Central memory CD4-positive, alpha-beta T cell (primary cell): Measurements from ENCODE around the gene FRS2.
A peak's percentile ranks its signal among the peaks of the same experiment; 100 is the strongest.

Experiments used
- DNase-seq: peaks from one replicate; pipeline ENCODE4 v3.0.0; 2022

Gene FRS2

DNA sequence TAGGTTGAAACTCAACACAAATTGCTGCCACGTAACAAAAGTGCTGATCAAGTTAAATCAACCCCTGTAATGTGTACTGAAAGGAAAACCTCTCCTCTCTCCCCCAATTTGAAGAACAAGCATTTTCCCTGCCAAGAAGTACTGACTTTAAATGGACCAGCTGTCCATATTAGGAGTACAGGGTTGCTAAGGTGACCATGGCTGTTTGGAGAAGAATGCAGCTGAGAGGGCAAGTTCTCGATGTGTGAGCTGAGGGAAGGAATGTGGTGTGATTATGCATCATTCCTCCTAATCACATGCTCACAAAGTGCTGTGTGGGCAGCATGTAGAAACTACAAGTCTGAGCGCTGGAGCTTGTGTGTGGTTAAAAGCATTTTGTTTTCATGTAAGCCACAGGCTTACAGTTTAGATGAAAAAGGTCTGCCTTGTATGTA is 64.2 kb downstream of the FRS2 start:
- no peak for DNase-seq

DNA sequence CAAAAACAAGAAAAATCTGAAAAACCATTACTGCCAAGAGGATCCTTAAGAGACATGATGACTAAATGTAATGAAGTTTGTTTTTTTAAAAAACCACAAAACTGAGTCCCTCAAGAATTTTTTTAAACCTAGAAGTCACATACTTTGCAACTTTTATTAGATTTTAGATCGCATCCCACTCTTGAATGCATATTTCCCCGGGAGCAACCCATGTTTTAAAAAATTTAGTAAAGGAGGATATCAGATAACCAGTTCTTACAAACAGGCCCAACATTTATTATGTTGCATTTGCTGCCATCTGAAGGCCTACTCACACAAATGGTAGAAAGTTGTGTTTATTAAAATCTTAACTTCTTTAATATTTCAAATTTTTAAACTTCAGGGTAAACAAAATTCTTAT is 70.8 kb downstream of the FRS2 start:
- no peak for DNase-seq

DNA sequence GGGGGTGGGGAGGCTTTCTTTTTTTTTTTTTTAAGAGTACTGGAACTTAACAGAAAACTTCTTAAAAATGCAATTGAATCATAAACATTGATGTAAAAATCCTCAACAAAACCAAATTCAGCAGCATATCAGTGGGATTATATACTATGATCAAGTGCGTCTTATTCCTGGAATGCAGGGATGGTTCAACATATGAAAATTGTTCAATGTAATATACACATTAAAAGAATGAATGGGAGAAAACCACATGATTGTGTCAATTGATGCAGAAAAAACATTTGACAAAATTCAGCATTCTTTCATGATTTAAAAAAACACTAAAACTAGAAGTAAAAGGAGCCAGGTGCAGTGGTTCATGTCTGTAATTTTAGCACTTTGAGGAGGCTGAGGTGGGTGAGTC is 73.9 kb downstream of the FRS2 start:
- no peak for DNase-seq

DNA sequence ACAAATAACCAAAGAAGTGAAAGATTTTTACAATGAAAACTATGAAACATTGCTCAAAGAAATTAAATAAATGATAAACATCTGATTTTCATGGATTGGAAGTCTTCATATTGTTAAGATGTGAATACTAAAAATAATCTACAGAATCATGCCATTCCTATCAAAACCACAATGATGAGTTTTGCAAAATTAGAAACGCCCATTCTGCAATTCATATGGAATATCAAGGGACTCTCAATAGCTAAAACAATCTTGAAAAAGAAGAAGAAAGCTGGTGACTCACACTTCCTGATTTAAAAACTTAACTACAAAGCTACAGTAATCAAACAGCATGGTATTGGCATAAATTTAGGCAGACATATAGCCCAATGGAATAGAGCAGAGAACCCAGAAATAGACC is 74.9 kb downstream of the FRS2 start:
- no peak for DNase-seq

DNA sequence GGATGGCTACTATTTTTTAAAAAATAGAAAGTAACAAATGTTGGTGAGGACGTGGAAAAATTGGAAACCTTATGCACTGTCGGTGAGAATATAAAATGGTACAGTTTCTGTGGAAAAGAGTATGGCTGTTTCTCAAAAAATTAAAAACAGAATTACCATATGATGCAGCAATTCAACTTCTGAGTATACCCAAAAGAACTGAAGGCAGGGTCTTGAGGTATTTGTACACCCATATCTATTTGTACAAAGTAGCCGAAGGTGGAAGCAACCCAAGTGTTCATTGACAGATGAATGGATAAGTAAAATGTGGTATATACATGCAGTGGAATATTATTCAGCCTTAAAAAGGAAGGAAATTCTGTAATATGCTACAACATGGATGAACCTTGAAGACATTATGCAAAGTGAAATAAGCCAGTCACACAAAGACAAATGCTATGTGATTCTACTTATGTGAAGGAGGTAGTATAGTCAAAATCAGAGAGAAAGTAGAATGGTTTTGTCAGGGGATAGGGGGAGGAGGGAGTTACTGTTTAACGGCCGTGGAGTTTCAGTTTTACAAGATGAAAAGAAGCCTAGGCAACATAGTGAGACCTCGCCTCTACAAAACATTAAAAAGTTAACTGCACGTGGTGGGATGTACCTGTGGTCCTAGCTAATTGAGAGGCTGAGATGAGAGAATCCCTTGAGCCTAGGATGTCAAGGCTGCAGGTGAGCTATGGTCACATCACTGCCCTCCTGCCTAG is 76.7 kb downstream of the FRS2 start:
- DNase-seq, result no peak

DNA sequence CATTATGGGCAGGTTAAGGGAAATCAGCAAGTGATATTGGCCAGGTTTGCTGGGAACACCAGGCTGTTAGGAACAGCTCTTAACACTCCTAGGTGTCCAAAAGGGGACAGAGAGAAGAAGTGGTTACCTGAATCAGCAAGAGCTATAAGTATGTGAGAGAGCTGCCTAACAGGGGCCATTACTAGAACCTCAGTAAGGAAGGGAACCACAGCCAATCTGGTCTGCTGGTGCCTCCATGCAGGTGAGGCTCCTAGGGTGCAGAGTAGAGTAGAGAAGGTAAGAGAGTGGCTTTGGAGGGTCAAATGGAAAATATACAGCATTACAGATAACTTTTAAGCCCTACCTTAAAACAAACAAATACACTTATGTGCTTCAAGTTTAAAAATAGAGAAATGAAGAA is 78.5 kb downstream of the FRS2 start:
- no peak for DNase-seq

DNA sequence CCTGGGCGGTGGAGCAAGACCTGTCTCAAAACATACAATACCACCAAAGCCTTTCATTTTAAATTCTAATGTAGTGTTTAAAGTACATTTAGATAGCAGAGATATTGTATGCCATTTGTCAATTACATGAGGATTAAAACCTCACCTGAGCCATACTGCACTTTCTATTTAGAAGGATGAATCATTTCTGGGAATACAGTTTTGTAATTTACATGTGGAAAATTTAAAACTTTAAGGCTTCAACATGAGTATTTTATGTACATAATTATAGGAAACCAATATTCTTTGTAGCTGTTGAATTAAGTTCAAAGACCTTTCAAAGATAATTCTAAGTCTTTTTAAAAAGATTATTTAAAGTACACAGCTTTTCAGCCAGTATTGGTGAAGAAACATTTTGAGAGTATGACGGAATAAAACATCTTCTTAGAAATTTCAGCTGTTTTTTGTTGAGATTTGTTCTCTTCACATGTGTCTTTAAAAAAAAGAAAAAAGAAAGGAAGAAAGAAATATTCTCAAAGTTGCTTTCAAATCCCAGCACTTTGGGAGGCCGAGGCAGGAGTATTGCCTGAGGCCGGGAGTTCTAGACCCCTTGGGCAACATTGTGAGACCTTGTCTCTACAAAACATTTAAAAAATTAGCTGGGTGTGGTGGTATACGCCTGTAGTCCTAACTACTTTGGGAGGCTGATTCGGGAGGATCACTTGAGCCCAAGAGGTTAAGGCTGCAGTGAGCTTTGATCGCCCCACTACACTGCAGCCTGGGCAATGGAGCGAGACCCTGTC is 80.6 kb downstream of the FRS2 start:
- DNase-seq, result no peak

DNA sequence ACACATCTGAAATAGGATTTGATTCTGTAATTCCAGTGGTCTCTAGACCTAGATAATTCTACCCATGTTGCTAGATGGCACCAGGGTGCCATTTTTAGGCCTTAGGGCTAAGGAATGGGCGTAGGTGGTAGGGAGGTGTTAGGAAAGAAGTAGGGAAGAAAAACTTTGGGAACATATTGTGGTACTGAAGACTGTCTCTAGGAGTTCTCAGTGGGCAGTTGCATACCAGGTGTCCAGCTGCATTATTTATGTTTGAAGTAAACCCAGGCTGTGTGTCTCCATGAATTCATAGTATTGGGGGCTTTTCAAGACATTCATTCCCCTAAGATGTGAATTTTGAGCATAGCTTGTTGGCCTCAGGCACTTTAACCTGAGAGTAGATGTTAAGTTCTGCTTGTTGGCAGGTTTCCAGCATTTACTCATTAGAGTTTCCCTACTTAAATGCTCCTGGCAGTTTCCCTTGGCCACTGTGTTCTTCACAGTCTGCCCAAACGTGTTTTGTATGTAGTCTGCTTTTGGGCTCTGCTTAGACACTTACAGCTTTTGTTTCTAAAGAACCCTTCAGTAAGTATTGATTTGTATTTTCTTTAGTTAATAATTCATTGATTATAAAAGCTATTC is 83.5 kb downstream of the FRS2 start:
- no peak for DNase-seq

DNA sequence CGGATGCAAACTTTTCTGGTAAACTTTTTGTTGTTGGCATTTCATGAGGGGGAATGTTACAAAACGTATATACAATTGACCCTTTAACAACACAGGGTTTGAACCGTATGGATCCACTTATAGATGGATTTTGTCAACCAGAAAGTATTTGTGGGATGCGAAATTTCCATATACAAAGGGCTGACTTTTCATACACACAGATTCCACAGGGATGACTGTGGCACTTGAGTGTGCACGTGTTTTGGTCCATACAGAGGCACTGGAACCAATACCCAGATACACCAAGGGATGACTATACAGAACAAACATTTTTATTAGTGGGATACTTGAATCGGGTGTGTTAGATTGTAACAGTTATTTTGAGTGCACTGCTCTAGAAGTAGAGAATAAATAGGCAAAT is 85.3 kb downstream of the FRS2 start:
- no peak for DNase-seq

DNA sequence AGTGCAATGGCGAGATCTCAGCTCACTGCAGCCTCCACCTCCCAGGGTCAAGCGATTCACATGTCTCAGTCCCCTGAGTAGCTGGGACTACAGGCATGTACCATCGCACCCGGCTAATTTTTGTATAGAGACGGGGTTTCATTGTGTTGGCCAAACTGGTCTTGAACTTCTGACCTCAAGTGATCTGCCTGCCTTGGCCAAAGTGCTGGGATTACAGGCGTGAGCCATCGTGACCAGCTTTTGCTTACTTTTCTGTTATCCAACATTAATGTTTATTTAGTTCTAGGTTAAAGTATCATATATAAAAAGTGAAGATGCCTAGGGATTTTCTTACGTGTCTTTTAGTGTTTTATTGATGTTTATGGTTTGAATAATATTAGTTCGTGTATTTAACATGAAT is 86.2 kb downstream of the FRS2 start:
- DNase-seq, result no peak

DNA sequence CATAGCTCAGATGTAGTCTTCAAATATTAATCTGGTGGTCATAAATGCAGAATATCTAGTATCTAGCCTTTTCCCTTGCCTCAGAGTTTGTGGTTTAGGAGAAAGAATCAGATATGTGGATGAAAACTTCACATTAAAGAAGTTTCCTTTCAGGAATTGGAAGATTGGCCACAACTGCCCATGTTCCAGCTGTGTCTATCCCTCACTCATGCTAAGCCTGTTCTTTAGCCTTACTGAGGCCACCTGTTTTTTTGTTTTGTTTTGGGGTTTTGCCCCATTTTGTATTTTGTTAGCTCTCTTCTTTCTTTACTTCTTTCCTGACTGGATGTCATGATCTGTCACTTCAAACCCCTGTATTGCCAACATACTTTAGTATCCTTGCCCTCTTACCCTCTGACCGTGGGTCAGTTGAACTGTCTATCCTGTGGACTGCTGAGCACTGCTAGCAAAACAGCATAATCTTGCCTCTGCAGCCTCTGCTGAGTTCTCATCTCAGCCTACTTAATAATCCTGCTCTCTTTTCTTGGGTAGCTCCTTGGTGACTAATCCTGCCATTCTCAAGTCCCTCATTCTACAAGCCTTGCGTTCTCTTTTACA is 93.1 kb downstream of the FRS2 start:
- no peak for DNase-seq

DNA sequence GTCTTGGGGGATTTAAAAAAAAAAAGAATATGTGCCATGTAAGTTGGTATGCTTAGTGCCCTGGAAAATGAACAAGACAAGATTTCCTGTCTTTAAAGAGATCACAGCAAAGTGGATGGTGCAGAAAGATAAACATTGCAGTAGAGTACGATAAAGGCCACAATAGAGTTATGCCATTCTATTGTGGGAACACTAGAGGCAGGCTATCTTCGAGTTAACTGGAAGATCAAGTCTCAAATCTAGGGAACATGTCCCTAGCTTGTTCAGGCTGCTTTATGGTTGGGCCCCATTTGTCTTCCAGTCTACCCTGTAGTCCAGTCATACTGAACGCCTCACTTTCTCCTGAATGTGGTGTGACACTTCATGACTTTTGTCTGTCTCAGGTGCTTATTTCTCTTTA is 96.4 kb downstream of the FRS2 start:
- no peak for DNase-seq

DNA sequence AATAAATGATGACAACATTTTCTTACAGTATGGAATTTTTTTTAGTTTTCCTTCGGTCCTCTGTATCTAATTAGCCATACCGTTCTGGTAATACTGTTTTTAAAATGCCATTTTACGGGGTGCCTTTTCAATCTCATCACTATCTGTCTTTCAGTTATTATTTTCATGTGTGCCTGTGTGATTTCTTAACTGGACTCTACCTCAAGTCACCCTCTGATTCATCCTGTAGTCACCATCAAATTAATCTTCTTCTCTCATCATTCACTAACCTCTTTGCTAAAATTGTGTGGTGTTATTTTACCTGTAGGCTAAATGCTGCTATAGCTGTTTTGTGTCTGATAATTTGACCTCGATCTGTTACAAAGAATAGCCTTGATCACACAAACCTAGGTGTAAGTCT is 99.0 kb downstream of the FRS2 start:
- DNase-seq, result no peak

DNA sequence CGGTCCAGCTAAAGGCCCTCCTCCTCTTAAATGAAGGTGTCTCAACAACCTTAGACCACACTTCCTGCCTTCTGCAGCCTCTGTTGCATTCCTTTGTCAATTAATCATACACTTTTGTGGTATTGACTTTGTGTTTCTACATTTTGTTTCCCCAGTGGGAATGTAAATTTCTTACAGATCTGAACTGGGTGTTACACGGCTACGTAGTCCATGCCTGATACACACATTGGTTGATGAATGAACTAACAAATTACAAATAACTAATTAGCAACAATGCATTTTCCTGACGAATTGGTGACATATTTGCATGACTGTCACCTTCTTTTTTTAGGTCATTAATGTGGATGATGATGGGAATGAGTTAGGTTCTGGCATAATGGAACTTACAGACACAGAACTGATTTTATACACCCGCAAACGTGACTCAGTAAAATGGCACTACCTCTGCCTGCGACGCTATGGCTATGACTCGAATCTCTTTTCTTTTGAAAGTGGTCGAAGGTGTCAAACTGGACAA is 99.9 kb downstream of the FRS2 start:
- no peak for DNase-seq

DNA sequence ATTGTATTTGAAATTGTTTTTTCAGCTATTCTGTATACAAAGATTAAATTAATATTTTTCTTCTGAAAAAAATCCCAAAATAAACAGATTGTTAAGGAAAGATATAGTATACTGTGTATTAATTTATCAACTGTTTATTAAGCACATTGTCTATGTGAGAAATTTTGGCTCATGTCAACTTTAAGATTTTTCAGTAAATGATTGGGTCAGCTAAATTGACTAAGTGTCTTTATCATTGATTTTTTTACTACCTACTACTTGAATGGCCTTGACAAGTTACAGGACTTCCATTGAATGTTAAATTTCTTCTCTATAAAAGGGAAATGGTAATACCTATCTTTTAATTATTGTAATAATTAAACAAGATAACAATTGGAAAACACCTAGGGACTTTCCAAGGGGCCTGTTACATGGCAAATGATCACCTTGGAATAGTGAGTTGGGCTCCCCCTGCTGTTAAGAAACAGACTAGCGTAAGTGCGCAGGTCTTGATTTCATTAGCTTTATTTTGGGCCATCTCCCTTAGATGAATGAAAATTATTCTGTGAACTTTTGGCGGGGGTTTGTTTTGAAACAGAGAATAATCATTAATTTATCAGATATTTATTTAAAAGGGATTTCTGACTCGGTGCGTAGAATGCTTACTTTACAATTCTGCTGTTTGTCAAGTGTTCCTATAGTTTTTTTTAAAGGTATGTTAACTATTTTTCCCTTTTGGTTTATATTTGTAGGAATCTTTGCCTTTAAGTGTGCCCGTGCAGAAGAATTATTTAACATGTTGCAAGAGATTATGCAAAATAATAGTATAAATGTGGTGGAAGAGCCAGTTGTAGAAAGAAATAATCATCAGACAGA is 100.6 kb downstream of the FRS2 start:
- DNase-seq, result peak; percentile 53

DNA sequence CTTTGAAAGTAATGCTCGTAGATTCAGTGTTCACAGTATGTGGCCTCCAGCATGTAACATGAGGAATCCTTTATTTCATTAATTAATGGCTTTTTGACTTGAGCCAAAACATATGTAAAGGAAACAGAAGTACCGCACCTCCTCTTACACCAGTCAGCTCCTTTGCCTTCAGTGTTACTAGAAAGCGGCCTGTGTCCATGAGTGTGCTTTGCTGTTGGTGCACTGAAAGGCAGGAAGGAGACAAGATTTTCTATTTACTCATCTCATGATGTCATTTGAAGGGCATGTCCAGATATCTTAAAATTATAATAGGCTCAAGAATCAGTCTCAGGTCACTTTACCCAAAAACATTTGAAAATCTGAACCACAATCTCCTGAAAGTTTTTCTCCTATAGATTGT is 105.2 kb downstream of the FRS2 start:
- no peak for DNase-seq

DNA sequence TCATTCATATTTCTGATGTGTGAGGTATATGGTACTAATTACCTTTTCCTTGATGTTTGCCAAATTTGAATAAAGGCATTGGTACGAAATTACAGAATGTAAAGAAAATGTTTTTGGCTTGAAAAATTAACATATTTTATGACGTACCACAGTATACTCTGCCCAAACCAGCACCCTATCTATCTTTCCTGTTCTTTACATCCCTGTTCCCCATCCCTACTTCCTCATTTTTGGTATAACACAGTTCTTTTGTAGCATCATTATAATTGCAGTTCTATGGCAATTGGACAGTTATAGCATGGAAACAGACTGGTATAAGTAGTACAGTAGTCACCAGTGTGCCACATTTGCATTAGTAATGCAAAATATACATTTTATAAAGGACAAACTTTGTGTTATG is 108.1 kb downstream of the FRS2 start:
- DNase-seq, result no peak

DNA sequence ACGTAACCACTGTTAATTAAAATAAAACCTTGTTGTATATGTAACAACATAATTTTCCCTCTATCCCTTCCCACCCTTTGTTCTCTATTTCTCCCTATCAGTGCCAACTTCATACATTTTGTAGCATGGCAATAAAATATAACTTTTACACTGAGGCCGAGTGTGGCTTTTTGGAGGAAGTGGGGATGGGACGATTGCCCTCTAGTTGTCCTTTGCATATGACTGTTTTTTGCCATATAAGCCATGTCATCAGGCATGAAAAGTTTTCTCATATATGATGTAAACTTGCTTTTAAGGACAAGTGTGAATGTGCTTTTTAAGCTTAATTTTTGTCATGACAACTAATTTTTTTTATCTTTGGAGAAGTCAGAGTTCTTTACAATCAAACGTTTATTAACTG is 108.8 kb downstream of the FRS2 start:
- DNase-seq, result no peak

DNA sequence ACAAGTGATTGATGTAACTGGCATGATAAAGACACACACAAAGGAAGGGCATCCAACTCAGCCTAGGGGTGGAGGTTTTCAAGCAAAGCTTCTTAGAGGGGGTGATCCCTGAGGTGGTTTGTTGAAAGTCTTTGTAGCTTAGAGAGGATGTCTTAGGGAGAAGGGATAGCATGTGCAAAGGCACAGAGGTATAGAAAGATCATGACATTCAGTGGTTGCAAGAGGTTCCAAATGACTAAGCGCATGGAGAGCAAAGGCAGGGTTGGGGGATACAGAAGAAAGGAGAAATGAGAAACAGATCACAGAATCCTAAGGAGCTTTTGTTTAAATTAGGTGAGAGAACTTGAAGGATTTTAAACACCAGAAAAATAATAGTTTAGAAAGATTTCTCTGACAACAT is 109.9 kb downstream of the FRS2 start:
- no peak for DNase-seq

DNA sequence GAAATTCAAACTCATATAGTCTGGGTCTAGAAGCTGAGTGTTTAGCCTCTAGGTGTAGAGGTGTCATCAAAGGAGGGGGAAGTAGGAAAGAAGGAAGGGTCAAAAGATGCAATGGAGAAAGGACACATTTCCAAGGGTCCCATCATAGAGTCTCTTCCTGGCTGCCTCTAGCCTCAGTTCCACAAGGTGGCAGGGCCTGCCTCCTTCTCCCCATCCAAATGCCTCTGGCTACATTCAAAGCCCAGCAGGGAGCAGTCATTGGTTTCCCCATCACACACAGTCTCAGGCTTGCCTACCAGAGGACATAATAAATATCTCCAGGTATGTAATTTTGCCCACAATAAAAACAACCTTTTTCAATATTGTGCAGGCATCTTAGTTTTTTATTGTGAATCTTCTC is 113.0 kb downstream of the FRS2 start:
- DNase-seq, result no peak

DNA sequence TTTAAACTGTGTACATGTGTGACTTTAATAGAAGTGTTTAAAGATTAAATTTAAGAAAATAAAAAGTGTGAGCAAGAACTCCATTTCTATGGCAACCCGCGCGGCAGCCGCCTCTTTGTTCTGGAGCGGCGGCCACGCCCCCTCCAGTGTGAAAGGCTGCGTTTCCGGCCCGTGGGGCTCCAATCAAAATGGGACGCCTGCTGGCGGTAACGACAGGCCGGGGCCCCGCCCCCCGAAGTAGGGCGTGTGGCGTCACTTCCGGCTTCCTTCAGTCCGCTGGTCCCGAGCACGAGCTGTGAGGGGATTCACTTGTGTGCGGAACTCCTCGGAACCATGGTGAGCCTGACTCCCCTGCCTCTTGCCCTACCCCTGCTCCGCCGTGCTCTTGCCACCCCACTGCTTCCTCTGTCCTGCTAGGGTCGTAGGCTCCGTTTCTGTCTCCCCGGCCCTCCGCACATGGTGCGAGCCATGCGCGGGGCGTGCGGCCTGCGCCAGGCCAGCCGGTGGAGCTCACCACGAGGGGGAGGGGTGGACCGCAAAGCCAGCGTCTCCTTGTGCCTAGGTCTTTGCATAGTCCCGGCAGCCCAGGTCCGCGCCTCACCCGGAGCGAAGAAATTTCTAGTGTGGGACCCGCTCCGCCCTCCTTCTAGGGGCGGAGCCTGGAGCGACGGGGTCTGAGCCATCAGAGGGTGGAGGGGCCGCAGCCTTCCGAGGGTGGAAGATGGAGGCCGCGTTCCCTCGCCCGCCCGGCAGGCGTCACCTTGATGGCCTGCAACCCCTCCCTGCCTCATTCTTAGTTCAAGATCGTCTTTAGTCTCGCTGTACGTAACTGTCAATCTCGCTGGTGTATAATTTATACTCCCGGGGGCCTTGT is 115.2 kb downstream of the FRS2 start, which contains the start of gene CCT2:
Gene CCT2 (plus strand): TSS at position 271 of the 874 bp plus-strand sequence. CDS start 63 bp downstream, at position 334.
- peak; percentile 95 for DNase-seq
